Activated T-helper 1 cell treated with Interleukin-2 at 50 U/mL for 16 hours (primary cell): ENCODE measurements around the gene PAWR.
"Not testable (repeated sequence)": the region's sequence is repeated elsewhere in the genome, so short reads cannot be mapped to it uniquely, and the experiment has no call there.

Experiments
- DNase-seq: peaks from one replicate; pipeline ENCODE4 v3.0.0-alpha.2; 2020; ENCODE audit warnings: low read depth

The PAWR gene

DNA sequence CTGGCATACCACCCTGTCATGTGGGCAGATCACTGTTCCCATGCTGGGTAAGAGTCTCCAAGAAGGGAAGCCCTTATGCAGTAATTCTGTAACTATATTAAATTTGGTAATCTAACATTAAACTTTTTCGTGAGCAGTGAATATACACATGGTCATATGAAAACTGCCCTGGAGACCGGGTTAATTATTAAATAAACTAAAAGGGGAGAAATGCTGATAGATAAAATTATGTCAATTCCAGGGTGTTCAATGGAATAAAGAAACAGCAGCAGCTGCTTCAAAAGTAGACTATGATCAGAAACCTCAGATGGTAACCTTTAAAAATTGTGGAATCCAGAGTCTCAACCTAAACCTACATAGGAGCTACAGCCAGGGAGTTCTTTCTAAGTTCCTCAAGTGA lies 100.0 kb downstream of the PAWR start:
- no peak for DNase-seq

DNA sequence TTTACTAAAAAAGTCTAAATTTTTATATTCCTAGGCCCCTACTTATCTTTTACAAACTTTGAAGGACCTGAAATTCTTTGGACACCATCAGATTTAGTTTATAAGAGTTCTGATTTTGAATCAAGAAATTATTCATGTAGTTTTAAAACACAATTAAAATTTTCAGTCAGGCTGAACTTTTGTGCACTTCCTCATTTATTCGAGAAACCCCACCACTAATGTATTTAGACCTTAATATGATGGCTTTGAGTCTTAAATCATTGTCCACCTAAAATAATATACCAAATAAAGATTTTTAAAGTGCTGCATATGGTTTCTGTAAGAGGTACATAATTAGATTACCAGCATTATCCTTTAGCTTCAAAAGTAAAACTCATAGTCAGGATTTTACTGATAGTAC lies 103.4 kb downstream of the PAWR start:
- no peak for DNase-seq

DNA sequence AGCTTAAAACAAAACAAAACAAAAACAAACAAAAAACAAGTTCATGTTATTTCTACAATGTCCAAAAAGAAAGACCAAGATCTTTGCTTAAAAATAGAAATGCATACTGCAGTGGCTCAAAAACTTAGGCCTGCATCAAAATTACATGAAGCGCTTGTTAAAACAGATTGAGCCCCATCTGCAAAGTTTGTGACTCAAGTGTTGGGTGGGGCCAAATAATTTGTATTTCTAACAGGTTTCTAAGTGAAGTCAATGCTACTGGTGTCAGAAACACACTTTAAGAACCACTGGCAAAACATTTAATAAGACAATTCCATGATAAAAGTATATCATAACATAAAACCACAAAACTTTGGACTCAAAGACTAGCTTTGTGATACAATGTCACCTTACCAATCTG lies 105.6 kb downstream of the PAWR start:
- DNase-seq: no peak

DNA sequence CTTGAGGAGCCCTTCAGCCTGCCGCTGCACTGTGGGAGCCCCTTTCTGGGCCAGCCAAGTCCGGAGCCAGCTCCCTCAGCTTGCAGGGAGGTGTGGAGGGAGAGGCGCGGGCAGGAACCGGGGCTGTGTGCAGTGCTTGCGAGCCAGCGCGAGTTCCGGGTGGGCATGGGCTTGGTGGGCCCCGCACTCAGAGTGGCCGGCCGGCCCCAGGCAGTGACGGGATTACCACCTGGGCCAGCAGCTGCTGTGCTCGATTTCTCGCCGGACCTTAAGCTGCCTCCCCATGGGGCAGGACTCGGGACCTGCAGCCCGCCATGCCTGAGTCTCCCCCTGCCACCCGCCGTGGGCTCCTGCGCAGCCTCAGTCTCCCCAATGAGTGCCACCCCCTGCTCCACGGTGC lies 116.9 kb downstream of the PAWR start:
- no peak for DNase-seq

DNA sequence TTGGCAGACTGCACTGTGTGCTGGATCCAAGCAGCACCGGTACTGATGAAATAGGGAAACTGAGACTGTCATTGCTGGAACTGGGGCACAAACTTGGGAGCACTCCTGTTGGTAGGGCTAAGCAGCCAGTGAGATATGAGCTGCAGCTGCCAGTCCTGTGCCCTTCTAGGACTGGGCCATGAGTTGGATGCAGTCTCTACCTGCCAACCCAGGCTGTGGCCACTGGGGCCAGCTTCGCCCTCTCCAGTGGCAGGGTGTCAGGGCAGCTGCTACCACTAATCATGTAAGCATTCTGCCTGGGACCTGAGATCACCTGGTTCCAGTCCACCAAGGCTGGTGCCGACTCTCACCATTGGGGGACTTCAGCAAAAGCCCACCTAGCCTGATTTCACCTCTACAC lies 121.1 kb downstream of the PAWR start:
- no peak for DNase-seq

DNA sequence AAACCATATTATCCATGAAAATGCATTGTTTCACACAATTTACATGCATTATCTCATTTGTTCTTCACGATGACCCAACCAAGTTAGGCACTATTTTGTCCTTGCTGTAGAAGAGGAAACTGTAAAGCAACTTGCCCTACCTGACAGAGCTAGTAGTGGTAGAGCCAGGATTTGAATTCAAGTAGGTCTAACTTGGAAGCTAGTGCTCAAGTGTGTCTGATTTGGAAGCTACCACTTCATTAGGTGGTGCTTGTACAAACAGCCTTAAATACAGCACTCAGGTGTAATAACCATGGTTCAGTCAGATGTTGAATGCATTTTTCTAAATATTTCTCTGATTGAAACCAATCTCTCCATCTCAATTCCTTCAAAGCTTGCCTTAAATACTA lies 123.6 kb downstream of the PAWR start:
- no peak for DNase-seq

DNA sequence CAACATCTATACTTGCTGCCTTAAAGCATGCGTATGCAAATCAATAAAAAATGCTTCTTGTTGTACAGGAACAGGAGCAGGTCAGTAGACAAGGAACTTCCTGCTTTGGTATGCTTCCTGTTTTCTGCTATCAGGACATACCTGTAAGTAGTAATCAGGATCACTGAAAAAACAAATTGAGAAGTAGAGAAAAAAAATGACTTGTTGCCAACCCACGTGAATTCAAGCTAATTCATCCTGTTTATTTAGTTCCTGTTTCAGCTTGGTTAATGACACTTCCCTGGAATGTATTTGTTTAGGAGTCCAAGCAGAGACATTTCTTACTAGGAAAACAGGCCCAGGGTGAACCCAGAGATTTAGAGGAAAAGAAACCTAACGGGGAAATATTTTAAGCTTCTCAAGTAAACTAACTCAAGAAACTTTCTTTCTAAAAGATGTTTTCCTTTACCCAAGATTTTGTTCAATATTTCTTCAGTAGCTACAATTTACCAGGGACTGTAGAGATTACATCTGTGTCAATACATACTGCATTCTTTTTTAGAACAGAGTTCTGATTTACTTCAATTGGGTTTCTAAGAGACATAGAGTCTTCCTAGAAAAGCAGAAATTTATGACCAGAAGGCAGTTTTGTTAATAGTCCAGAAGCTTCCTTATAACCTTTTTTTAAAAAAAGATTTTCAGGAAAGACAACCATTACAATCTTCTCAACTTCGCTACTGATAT lies 124.2 kb downstream of the PAWR start:
- no peak for DNase-seq

DNA sequence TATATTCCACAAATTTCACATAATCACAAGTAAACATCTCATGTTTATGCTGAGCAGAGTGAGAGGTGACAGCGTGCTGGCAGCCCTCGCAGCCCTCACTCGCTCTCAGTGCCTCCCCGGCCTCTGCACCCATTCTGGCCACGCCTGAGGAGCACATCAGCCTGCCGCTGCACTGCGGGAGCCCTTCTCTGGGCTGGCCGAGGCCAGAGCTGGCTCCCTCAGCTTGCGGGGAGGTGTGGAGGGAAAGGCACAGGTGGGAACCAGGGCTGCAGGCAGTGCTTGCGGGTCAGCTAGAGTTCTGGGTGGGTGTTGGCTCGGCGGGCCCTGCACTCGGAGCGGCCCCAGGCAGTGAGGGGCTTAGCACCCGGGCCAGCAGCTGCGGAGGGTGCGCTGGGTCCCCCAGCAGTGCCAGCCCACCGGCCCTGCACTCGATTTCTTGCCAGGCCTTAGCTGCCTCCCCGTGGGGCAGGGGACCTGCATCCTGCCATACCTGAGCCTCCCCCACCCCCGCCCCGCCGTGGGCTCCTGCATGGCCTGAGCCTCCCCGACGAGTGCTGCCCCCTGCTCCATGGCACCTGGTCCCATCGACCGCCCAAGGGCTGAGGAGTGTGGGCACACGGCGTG lies 125.9 kb downstream of the PAWR start:
- not testable (repeated sequence) for DNase-seq

DNA sequence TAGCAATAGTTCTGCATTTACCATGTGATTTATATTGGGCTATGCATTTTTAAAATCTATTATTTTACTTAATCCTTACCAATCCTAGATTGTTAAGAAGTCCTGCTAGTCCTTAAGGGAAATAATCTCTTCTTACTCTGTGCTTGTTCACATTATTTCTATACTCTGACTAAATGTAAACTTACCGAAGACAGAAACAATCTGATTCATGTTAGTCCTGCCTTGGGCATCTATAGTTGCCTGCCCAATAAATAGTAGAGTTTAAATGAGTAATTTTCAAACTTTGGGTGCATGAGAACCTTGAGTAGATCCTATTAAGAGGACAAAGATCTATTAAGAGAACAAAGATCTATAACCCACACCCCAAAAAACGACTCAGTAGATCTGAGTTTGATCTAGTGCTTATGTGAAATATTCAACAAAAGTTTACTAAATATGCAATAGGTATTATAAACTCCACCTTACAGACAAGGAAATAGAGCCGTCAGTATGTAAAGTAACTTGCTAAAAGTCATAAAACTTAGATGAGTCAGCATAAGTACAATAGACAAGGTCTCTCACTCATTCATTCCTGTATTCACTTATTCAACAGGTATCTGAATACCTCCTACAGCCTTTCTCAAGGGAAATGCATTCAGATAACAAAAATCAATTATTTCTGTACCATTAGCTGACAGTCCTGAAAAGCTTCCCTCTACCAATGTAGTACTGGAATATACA lies 127.6 kb downstream of the PAWR start:
- no peak for DNase-seq

DNA sequence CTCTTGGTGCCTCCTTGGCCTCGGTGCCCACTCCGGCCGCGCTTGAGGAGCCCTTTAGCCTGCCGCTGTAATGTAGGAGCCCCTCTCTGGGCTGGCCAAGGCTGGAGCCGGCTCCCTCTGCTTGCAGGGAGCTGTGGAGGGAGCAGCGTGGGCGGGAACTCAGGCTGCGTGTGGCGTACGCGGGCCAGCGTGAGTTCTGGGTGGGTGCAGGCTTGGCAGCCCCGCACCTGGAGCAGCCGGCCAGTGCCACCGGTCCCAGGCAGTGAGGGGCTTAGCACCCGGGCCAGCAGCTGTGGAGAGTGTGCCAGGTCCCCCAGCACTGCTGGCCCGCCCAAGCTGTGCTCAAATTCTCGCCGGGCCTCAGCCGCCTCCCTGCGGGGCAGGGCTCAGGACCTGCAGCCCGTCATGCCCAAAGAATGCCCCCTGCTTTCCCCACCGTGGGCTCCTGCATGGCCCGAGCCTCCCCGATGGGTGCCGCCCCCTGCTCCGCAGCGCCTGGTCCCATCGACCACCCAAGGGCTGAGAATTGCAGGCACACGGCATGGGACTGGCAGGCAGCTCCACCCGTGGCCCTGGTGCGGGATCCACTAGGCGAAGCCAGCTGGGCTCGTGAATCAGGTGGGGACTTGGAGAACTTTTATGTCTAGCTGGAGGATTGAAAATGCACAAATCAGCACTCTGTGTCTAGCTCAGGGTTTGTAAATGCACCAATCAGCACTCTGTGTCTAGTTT lies 129.2 kb downstream of the PAWR start:
- DNase-seq: no peak

DNA sequence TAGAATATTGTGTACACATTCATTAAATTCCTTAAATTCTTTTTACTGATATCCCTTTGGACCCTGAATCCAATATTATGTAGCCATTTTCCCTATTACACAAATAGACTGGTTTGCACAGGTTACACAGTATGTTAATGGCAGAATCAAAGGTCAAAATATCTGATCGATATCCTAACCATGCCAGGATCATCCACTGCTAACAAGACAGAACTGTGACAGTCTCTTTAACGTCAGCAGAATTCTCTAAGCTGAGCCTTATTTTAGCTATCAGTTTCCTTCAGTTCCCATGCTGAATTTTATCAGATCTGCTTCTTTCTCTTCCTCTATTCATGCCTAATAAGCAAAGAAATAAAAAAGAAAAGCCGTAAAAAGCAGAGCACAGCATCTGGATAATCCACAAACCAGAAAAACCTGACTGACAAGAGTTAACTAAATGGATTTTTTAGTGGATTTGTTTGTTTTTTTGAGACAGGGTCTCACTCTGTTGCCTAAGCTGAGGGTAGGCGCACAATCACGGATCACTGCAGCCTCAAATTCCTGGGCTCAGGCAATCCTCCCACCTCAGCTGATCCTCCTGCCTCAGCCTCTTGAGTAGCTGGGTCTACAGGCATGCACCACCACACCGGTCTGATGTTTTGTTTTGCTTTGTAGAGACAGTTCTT lies 130.4 kb downstream of the PAWR start:
- no peak for DNase-seq

DNA sequence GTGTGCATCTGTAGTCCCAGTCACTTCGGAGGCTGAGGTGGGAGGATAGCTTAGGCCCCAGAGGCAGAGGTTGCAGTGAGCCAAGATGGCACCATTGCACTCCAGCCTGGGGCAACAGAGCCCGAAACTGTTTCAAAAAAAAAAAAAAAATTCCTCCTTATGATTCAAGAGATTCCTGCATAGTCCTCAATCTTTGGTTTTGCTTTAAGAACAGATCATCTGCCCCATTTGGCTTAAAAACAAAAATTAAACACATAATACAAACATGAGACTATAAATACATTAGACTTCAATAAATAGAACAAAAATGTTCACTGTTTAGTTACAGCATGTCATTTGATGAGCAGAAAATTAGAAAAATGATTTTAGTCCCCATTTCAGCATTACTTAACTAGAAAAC lies 131.2 kb downstream of the PAWR start:
- DNase-seq: no peak

DNA sequence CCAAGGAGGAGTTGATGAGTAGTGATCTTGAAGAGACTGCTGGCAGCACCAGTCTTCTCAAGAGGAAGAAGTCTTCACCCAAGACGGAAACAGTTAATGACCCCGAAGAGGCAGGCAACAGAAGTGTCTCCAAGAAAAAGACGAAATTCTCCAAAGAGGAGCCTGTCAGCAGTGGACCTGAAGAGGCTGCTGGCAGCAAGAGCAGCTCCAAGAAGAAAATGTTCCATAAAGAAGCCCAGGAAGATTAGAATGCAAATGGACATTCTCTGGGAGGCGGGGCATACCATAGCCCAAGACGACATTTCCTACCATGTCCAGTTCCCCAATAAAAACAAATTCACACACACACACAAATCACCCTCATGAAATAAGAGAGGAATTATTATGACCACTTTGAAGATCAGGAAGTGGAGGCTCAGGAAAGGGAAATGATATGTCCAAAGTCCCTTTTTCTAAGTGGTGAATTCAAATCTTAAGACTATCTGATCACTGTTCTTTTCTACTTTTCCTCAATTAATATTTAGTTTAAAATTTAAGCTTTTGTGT lies 131.8 kb downstream of the PAWR start:
- no peak for DNase-seq

DNA sequence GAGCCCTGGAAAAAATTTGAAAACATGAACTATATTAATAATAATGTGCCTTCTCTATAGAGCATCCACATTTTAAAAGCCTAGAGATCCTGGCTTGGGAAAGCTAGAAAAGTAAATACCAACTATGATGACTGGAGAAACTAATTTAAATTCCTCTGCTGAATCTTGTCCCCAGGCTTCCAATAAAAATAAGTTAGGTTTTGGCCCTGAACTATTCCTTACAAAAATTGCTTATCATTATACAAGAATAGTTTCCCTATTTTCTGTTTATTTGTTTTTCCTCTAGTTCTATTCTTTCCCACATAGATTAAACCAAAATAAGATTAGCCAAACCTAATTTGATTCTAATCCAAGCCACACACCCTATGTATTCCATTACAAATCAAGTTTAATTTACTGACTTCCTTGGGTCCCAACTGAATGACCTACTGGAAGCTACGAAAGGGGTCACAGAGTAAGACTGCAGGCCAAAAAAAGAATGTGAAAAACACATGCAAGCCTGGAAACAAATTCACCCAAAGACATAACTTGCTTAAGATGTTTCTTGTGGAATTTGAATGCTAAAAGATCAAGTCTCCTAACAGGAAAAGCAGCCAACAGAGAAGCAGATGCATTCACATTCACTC lies 133.0 kb downstream of the PAWR start:
- DNase-seq: no peak

DNA sequence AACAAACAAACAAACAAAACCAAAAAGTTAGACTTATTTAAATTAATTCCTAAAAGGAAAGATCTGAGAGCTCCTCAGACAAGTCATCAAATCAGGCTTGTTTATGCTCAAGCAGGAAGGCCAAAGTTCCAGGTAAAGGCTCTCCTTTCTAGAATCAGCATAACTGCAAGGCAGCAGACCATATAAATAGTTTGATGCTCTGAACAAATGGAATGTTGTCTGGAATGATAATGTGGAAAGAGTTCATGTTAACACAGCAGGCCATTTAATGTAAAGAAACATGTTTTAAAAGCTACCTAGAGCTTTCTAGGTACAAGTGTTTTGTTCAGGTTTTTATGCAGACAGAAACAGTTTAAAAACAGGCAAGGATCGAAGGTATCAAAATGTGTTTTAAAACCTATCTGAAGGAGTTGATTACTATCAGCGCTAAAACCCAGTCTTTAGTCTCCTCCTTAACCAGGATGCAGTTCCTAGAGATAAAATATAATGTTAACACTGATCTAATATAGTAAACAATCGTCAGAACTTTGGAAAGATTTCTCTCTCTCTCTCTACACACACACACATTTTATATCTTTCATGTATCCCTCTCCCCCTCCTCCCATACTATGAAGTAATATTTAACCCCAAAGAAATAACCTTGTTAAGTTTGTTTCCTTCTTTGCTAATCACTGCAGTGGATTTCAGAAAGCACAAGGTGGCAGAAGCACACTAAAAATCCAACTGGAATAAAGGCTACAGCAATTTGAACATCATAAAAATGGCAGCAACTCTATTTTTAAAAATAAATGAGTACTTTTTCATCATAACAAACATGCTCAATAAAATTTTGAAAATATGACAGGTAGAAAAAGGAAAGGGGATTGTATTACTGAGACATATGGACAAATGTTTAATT lies 135.5 kb downstream of the PAWR start:
- DNase-seq: no peak

DNA sequence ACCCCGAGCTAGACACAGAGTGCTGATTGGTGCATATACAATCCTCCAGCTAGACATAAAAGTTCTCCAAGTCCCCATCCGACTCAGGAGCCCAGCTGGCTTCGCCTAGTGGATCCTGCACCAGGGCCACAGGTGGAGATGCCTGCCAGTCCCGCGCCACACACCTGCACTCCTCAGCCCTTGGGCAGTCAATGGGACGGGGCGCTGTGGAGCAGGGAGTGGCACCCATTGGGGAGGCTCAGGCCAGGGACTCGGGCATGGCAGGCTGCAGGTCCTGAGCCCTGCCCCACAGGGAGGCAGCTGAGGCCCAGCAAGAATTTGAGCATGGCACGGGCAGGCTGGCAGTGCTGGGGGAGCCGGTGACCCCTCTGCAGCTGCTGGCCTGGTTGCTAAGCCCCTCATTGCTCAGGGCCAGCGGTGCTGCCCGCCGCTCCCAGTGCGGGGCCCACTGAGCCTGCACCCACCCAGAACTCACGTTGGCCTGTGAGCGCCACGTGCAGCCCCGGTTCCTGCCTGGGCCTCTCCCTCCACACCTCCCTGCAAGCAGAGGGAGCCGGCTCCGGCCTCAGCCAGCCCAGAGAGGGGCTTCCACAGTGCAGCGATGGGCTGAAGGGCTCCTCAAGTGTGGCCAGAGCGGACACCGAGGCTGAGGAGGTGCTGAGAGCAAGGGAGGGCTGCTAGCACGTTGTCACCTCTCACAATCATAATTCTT lies 136.7 kb downstream of the PAWR start:
- no peak for DNase-seq

DNA sequence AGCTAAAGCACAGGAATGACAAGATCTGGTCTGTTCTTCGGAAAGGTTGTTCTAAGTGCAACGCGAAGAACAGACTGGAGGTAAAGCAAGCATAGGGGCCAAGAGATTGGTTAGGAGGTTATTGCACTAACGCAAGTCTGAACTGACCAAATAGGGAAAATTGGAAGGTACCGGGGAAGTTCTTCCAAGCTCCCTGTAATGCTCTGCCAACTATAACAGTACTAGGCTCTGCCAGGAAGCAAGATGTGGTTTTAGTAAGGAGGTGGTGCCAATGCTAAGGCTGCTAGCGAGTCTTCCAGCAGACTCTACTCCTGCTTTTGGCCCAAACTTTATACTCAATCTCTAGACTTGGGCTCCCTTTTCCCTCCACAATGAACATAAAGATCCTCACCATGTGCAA lies 138.6 kb downstream of the PAWR start:
- DNase-seq: no peak

DNA sequence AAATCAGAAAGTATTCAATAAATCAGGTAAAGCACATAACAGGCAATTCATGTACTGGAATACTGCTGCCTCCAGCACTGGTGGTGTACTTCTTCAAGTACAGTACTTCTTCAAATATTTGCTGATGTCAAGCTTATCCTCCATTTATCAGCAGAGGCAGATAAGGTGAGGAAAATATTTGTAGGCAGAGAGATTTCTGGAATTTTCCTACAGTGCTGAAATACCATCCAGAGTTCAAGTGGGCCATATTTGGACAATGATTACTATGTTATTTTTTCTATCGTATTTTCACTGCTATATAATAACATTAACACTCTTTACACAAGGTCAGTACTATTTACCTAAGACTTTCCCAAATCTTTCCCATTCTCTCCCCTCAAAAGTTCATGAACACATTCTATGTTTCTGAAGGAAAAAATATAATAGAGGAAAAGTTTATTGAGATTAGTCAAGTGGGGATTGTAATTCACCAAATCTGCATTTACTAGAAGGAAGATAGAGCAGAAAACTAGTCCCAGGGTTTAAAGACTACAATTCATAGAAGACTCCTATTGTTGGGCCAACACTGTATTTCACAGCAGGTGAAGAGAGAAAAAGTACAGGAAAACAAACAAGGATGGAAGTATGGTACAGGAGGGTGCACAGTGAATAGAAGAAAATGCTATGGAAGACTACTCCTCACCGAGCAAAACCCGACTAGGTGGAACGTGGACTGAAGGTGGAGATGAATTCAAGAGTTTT lies 141.1 kb downstream of the PAWR start:
- DNase-seq: no peak

DNA sequence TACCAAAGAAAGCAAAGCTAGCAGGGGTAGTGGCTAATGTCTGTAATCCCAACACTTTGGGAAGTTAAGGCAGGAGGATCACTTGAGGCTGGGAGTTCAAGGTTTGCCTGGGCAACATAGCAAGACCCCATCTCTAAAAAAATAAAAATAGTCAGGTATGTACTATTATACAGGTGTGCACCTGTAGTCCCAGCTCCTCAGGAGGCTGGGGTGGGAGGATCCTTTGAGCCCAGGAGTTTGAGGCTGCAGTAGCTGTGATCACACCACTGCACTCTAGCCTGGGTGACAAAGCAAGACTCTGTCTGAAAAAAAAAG lies 142.2 kb downstream of the PAWR start:
- no peak for DNase-seq
